Measurements from ENCODE around the gene PARD6G. TPM values are rescaled to one million over a fixed set of nuclear protein-coding genes. Genes with fewer than 3 reads are reported as not detected.

The PARD6G gene
- total and polyA plus RNA-seq, 2 of the 8 experiments (the other 6 are each of a cell fraction or from before 2014, with no cell fraction given): 11.3 to 17.9 TPM

DNA sequence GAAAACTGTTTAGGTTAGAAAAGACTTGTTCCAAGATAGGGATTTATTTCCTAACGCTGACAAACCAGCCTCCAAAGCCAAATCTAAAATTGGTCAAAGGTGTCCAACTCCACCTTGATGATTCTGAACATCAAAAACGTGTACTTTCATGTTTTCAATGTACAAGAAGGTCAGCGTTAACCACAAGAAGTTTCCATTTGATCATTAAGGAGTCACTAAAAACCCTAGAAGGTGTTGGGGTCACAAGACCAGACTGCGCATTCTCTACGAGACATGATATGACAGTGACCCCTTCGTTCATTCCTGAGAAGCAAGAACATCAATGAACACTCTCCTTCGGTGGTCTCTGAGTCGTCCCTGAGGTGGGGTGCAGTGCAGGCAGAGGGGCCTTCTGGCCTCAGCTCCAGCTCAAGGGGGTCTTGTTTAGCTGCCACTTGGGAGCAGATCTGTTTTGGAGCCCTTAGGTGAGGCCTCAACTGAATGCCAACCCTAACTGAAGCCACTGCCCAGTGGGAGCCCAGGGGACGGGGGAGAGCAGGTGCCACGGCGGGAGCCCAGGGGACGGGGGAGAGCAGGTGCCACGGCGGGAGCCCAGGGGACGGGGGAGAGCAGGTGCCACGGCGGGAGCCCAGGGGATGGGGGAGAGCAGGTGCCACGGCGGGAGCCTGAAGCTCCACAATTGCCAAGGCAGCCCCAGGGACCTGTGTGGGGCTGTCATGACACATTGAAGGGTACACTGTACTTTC is 55.2 kb downstream of the PARD6G start:
- no peaks in the 10 kb centered on the region for H3K79me2 ChIP-seq (ENCODE audit: control insufficient read depth in 1 of 2, insufficient read depth in 2 of 2, low read length in 2 of 2)
- no peak overlapping the region for H4K8ac ChIP-seq (ENCODE audit: extremely low read depth, insufficient read depth, low read length)
- no peak overlapping the region for H2BK120ac ChIP-seq (replicated peaks; ENCODE audit: low read depth, low read length)
- CTCF ChIA-PET (ENCODE audit: partially characterized antibody): interaction anchor here (1.1 to 2.5 kb wide), 9 partner anchors 8 to 65 kb away, joined by 3 to 12 read pairs (median 4); no protein-coding TSS in a partner anchor
- H3K4me2 ChIP-seq (ENCODE audit: insufficient read depth in 1 of 2, low read depth in 2 of 2, low read length in 2 of 2): no peak overlapping the region
- FAIRE-seq: no peak
- H4K20me1 ChIP-seq (replicated peaks in 1 of 2; ENCODE audit: control insufficient read depth in 1 of 2, insufficient read depth in 2 of 2, low read length in 2 of 2): no peaks in the 10 kb centered on the region
- H3K23me2 ChIP-seq (ENCODE audit: low read depth, low read length): no peaks in the 10 kb centered on the region
- H3K36me3 ChIP-seq (ENCODE audit: control insufficient read depth in 2 of 4, insufficient read depth in 4 of 4, low read length in 3 of 4): no peaks in the 10 kb centered on the region
- H3K79me1 ChIP-seq (ENCODE audit: low read depth, low read length): no peaks in the 10 kb centered on the region
- H2AK5ac ChIP-seq (ENCODE audit: low read depth, low read length): no peak overlapping the region
- H3K4ac ChIP-seq (replicated peaks; ENCODE audit: insufficient read length, low read depth, low read length): no peak overlapping the region
- H3K4me1 ChIP-seq (replicated peaks in 1 of 4; ENCODE audit: control insufficient read depth in 3 of 4, insufficient read depth in 4 of 4, low read length in 3 of 4): peaks cover 0 to 11% (median 2%) of the 10 kb centered on the region in 4 experiments; a peak in 4 of 7 replicates
- no peak overlapping the region for H2BK12ac ChIP-seq (ENCODE audit: low read depth, low read length)
- H2BK15ac ChIP-seq (ENCODE audit: low read length): no peak overlapping the region
- H2BK20ac ChIP-seq (ENCODE audit: low read length): no peak overlapping the region
- no peak overlapping the region for H4K91ac ChIP-seq (replicated peaks; ENCODE audit: insufficient read length, low read length)
- no peak overlapping the region for H3K56ac ChIP-seq (replicated peaks; ENCODE audit: insufficient read length, low read depth, low read length)
- no peaks in the 10 kb centered on the region for H3K27me3 ChIP-seq (replicated peaks in 1 of 4; ENCODE audit: control insufficient read depth in 3 of 4, extremely low read depth in 1 of 4, insufficient read depth in 3 of 4, low read length in 3 of 4)
- H3K18ac ChIP-seq (ENCODE audit: extremely low read depth, low read length): no peak overlapping the region
- no peak overlapping the region for H2BK5ac ChIP-seq (ENCODE audit: low read depth, low read length)
- POLR2A ChIA-PET (ENCODE audit: partially characterized antibody): interaction anchor here (0.7 kb wide), 1 partner anchor 12 kb away, joined by 3 read pairs; no protein-coding TSS in a partner anchor
- H3K23ac ChIP-seq (ENCODE audit: insufficient read length): no peak overlapping the region
- DNase-seq (ENCODE audit: low read depth in 1 of 2, low spot score in 2 of 2): peak in 1 of 2 experiments; percentile 16
- H2AFZ ChIP-seq (ENCODE audit: low read length): no peak overlapping the region
- no peaks in the 10 kb centered on the region for H3K9me3 ChIP-seq (ENCODE audit: insufficient read depth in 2 of 2, low read depth in 1 of 2, low read length in 1 of 2)
- H3K4me3 ChIP-seq (ENCODE audit: extremely low read depth in 1 of 4, insufficient read depth in 2 of 4, low read depth in 3 of 4, low read length in 4 of 4): no peak overlapping the region
- no peak overlapping the region for H4K5ac ChIP-seq (ENCODE audit: insufficient read length, low read depth, low read length)
- no peak overlapping the region for H3K27ac ChIP-seq (ENCODE audit: low read depth, low read length)
- H3K9ac ChIP-seq (replicated peaks in 1 of 4; ENCODE audit: extremely low read depth in 1 of 4, low read depth in 3 of 4, low read length in 3 of 4): no peak overlapping the region
- H3K14ac ChIP-seq (ENCODE audit: insufficient read length): no peak overlapping the region
- WGBS, 2 experiments (ENCODE audit: extremely low coverage in 1 of 2, insufficient coverage in 1 of 2, insufficient read length in 1 of 2, insufficient replicate concordance in 2 of 2, low coverage in 1 of 2, low lambda C conversion rate in 2 of 2, missing lambda C conversion rate in 1 of 2): 85% methylated on average over 17 of the region's 19 CpGs; no CpG with 5 or more reads in 1 of the 2 experiments
- no peak for TF ChIP-seq CEBPB (IDR thresholded peaks at IDR 0.05; ENCODE audit: low read depth, low read length)
- TF ChIP-seq POU5F1 (IDR thresholded peaks at IDR 0.05; ENCODE audit: low read depth, low read length): no peak
- TF ChIP-seq SUZ12 (IDR thresholded peaks at IDR 0.05; ENCODE audit: low read length): no peak
- no peak for TF ChIP-seq KDM4A (IDR thresholded peaks at IDR 0.05; ENCODE audit: low read depth, low read length, severe bottlenecking)
- TF ChIP-seq GTF2F1 (IDR thresholded peaks at IDR 0.05; ENCODE audit: borderline replicate concordance, low read depth, low read length): no peak
- no peak for TF ChIP-seq KDM1A (IDR thresholded peaks at IDR 0.05; ENCODE audit: borderline replicate concordance, low read length)
- TF ChIP-seq SP4 (IDR thresholded peaks at IDR 0.05; ENCODE audit: low read length): no peak
- no peak for TF ChIP-seq RFX5 (IDR thresholded peaks at IDR 0.05; ENCODE audit: borderline replicate concordance, low read depth, low read length)

Measured in H1 (cell line).